Lower leg skin (tissue), 4 donors: ENCODE measurements around the gene PLCB1. TPM values are rescaled to one million over a fixed set of nuclear protein-coding genes. Genes with fewer than 3 reads are reported as not detected.

Source experiments
- DNase-seq, 2 donors: peaks; one replicate each; pipeline ENCODE4 v3.0.0-alpha.2; 2019; ENCODE audit warnings: low spot score in 2 of 2
- H3K4me3 ChIP-seq: fragments of 200-600 bp; sonication (generic); 2 replicates; pipeline ENCODE4 v1.5.1; 2017; ENCODE audit warnings: mild to moderate bottlenecking, low read depth; ENCODE audit not compliant: poor library complexity, severe bottlenecking
- POLR2A ChIP-seq, 2 donors: fragments of 450-650 bp; IDR thresholded peaks; one replicate each; pipeline ENCODE4 v1.6.1; 2016 to 2017; ENCODE audit warnings: antibody characterized with exemption in 2 of 2, mild to moderate bottlenecking in 1 of 2, moderate library complexity in 1 of 2
- WGBS, 2 donors: methylation state at CpG; one replicate each; pipeline ENCODE4 v1.1.5; 2018; 5-methylcytosine and 5-hydroxymethylcytosine counted together
- intact Hi-C: fragments of 100-400 bp; cut with DNase I; formaldehyde crosslinking; loops from one replicate; pipeline ENCODE4 v1.15.0; 2023; ENCODE audit warnings: low total_unique reads
- total RNA-seq, 4 donors: library from RNA; depleted of rRNA; stranded (reverse); fragments of >200 nt; gene quantifications; one replicate each; pipeline ENCODE4 v1.1.0, GENCODE V29; 2016
- TF ChIP-seq, protein P1 (sequence below), 3 donors: fragments of 450-650 bp; IDR thresholded peaks; one replicate each; pipeline ENCODE4 v1.5.1; 2016; ENCODE audit warnings: antibody characterized with exemption in 3 of 3, mild to moderate bottlenecking in 3 of 3, moderate library complexity in 2 of 3

Gene PLCB1
- total RNA-seq, 4 donors from 2014 or later = 4.1 to 16.2 (median 9.1) TPM

DNA sequence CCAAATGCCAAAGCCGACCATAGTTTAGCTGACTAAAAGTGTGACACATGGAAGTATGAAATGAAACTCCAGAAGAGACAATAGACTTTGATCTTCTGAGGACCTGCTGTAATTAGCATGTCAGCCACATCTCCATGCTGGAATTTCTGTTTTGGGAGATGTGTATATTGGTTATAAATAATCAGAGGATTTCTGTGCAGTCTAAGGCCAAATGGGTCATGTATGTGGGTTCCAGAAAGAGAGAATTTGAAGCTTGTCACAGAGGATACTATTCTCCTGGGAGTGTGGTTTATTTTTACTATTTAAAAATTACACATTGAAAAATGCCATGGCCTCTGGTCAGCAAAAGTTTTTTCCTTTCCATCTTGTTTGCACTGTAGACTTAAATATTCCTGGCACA, 531.4 kb downstream of the PLCB1 start:
- no peak overlapping the region for H3K4me3 ChIP-seq
- intact Hi-C loops = no loop called here
- 83 to 90% methylated on average over 1 of the region's 1 CpG for WGBS, 2 donors
- no peak for DNase-seq
- TF ChIP-seq POLR2A (IDR thresholded peaks at IDR 0.05) = no peak
- TF ChIP-seq, protein P1, sequence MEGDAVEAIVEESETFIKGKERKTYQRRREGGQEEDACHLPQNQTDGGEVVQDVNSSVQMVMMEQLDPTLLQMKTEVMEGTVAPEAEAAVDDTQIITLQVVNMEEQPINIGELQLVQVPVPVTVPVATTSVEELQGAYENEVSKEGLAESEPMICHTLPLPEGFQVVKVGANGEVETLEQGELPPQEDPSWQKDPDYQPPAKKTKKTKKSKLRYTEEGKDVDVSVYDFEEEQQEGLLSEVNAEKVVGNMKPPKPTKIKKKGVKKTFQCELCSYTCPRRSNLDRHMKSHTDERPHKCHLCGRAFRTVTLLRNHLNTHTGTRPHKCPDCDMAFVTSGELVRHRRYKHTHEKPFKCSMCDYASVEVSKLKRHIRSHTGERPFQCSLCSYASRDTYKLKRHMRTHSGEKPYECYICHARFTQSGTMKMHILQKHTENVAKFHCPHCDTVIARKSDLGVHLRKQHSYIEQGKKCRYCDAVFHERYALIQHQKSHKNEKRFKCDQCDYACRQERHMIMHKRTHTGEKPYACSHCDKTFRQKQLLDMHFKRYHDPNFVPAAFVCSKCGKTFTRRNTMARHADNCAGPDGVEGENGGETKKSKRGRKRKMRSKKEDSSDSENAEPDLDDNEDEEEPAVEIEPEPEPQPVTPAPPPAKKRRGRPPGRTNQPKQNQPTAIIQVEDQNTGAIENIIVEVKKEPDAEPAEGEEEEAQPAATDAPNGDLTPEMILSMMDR (IDR thresholded peaks at IDR 0.05) = no peak

DNA sequence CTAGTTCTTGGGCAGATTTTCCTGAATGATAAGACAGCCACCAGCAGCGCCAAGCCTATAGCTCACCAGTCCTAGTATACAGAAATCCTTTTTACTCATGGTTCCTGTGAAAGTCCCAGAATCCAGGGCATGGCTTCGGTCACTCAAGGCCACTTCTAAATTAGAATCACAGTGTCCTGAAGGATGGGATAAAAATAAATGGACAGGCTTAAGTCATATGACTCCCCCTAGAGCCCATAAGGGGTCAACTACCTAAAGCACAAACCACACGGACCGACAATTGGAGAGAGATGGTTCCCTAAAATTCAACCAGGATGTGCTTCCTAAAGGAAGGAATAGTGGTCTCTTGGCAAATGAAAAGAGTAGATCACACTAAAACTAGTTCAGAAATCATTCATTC, 532.7 kb downstream of the PLCB1 start:
- WGBS, 2 donors = 76 to 80% methylated on average over 4 of the region's 4 CpGs
- DNase-seq = no peak
- intact Hi-C loops = no loop called here
- no peak overlapping the region for H3K4me3 ChIP-seq
- TF ChIP-seq, protein P1 (IDR thresholded peaks at IDR 0.05) = no peak
- TF ChIP-seq POLR2A (IDR thresholded peaks at IDR 0.05) = no peak

DNA sequence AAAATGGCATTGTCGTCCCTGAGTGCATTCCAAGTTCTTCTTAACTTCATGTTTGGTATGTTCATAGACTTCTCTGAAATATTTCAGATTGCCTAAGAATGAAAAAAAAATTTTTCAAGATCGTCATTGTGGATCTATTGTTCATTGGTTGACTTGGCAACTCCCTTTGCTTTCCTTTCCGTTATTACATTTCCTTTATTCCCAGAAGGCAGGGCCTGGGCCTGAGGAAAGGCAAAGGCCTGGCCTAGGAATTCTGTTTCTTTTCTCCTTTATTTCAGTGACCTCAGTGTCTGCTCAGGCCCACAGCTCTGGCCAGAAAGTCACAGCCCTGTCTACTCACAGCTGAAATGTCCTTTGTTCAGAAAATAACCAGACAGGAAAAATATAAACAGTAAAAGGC, 535.2 kb downstream of the PLCB1 start:
- intact Hi-C loops = no loop called here
- no peak overlapping the region for H3K4me3 ChIP-seq
- no peak for DNase-seq
- TF ChIP-seq POLR2A (IDR thresholded peaks at IDR 0.05) = no peak
- TF ChIP-seq, protein P1 (IDR thresholded peaks at IDR 0.05) = no peak
- 70 to 81% methylated on average over 3 of the region's 3 CpGs for WGBS, 2 donors

DNA sequence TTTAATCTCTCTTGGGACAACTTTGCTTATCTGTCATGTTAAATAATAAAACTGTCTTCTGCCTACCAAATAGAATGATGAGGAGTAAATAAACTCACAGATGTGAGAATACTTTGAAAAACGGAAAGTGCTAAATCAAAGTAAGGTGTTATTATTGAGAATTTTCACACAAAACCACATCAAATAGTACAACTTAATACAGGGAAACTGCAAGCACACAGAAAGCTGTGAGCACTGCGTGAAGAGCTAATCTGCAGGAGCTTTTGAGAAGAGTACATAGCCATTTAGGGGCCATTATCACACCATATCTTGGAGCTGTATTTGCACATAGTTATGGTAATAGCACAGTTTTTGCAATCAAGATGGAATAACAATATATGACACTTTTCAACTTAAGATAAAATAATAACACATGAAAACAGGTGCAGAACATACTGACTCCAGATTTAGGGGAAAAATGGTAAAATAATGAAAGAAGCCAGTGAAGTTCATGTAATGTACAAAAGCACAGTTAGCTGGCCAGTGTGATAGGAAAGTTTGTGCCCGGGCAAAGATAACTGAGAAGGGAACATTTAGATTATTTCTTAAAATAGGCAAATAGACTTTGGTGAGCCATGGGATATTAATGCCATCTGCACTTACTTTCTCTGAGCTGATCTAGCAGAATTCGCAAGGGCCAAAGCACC, 538.3 kb downstream of the PLCB1 start:
- intact Hi-C loops = no loop called here
- WGBS, 2 donors = 62 to 69% methylated on average over 4 of the region's 4 CpGs

DNA sequence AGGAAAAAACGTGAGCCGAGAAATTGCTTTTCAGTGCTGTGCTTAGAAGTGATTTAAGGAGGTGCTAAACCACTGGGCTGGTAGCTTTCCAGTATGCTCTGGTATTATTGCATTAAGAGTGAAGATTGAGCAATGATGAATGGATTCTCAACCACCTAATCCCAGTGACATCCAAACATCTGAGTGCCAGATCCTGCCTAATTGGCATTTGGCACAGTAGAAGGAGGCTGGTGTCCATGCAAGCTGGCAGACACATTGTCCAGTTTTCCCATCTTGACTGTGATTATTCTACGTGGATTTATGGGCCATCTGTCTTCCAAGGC, 538.8 kb downstream of the PLCB1 start:
- no peak overlapping the region for H3K4me3 ChIP-seq
- no peak for TF ChIP-seq POLR2A (IDR thresholded peaks at IDR 0.05)
- TF ChIP-seq, protein P1 (IDR thresholded peaks at IDR 0.05) = no peak
- 28 to 37% methylated on average over 3 of the region's 3 CpGs for WGBS, 2 donors
- DNase-seq = no peak
- intact Hi-C loops = no loop called here

More for the DNA sequence above, 538.3 kb downstream of the PLCB1 start:
- TF ChIP-seq POLR2A (IDR thresholded peaks at IDR 0.05) = no peak
- TF ChIP-seq, protein P1 (IDR thresholded peaks at IDR 0.05) = no peak
- no peak for DNase-seq
- H3K4me3 ChIP-seq = no peak overlapping the region
